ENCODE measurements around the gene CLEC20A. TPM values are rescaled to one million over a fixed set of nuclear protein-coding genes. Genes with fewer than 3 reads are reported as not detected.
A peak's percentile ranks its signal among the peaks of the same experiment; 100 is the strongest.

CLEC20A gene
- total and polyA plus RNA-seq, 12 donors: not detected

- Histone ChIP-seq H3K27ac (no peak overlapping the region), H3K36me3 (replicated peaks in 1 of 2) (no peaks in the 10 kb centered on the region), H3K27me3 (no peaks in the 10 kb centered on the region), H3K9me3 (replicated peaks in 1 of 3) (no peaks in the 10 kb centered on the region), H3K4me3 (no peak overlapping the region), H3K4me1 (replicated peaks in 1 of 2) (no peaks in the 10 kb centered on the region)
- intact Hi-C loops (cut with DNase I): loop anchor here (5.0 kb wide), 1 partner anchor 188 kb away; no protein-coding TSS in a partner anchor
- peak in 1 of 7 donors; percentile 46 for DNase-seq
- TF ChIP-seq POLR2A (IDR thresholded peaks at IDR 0.05) (no peak), CTCF (IDR thresholded peaks at IDR 0.05) (peak in 2 of 6 experiments; percentile 6 to 21)
- WGBS, 4 donors: 80 to 91% (median 86%) methylated on average over 11 of the region's 11 CpGs
These were observed 3.5 kb upstream of the CLEC20A start for GRCh38 chr1:178500091-178500770.

GRCh38 chr1:178498896-178499675 is 2.3 kb upstream of the CLEC20A start:
- Histone ChIP-seq H3K27me3 (no peaks in the 10 kb centered on the region), H3K9me3 (replicated peaks in 1 of 3) (no peaks in the 10 kb centered on the region), H3K4me1 (replicated peaks in 1 of 2) (no peaks in the 10 kb centered on the region), H3K27ac (no peak overlapping the region), H3K36me3 (replicated peaks in 1 of 2) (no peaks in the 10 kb centered on the region), H3K4me3 (no peak overlapping the region)
- intact Hi-C loops (cut with DNase I): no loop called here
- 87 to 90% (median 89%) methylated on average over 14 to 16 of the region's 16 CpGs for WGBS, 4 donors
- TF ChIP-seq POLR2A (IDR thresholded peaks at IDR 0.05) (no peak), CTCF (IDR thresholded peaks at IDR 0.05) (no peak)
- DNase-seq: peak in 1 of 7 donors; percentile 18

GRCh38 chr1:178497903-178498478 is 1.2 kb upstream of the CLEC20A start:
- TF ChIP-seq CTCF (IDR thresholded peaks at IDR 0.05): no peak
- no peak for TF ChIP-seq POLR2A (IDR thresholded peaks at IDR 0.05)
- no peak overlapping the region for H3K4me3 ChIP-seq
- no peaks in the 10 kb centered on the region for H3K9me3 ChIP-seq (replicated peaks in 1 of 3)
- WGBS, 4 donors: 86 to 90% (median 89%) methylated on average over 6 to 7 of the region's 7 CpGs
- intact Hi-C loops (cut with DNase I): no loop called here
- peak in 1 of 7 donors; percentile 27 for DNase-seq
- no peaks in the 10 kb centered on the region for H3K36me3 ChIP-seq (replicated peaks in 1 of 2)
- no peaks in the 10 kb centered on the region for H3K4me1 ChIP-seq (replicated peaks in 1 of 2)
- no peak overlapping the region for H3K27ac ChIP-seq
- H3K27me3 ChIP-seq: no peaks in the 10 kb centered on the region

- DNase-seq: peak in 1 of 7 donors; percentile 13
- 83 to 92% (median 84%) methylated on average over 9 to 16 of the region's 16 CpGs for WGBS, 4 donors
- TF ChIP-seq POLR2A (IDR thresholded peaks at IDR 0.05): no peak
- TF ChIP-seq CTCF (IDR thresholded peaks at IDR 0.05): no peak
- H3K9me3 ChIP-seq (replicated peaks in 1 of 3): no peaks in the 10 kb centered on the region
- H3K4me3 ChIP-seq: no peak overlapping the region
- no peak overlapping the region for H3K27ac ChIP-seq
- no peaks in the 10 kb centered on the region for H3K27me3 ChIP-seq
- H3K4me1 ChIP-seq (replicated peaks in 1 of 2): no peaks in the 10 kb centered on the region
- intact Hi-C loops (cut with DNase I): no loop called here
- no peaks in the 10 kb centered on the region for H3K36me3 ChIP-seq (replicated peaks in 1 of 2)
These were observed 889 bp downstream of the CLEC20A start for GRCh38 chr1:178495741-178496409.

Data from adrenal gland (tissue), 12 donors.